Activated CD4-positive, alpha-beta T cell treated with anti-CD3 and anti-CD28 coated beads, Interleukin-2, amount 50 U/mL, for 1 hour (primary cell): ENCODE data around the gene TBX19.
A peak's percentile ranks its signal among the peaks of the same experiment; 100 is the strongest.

ENCODE experiments used
- DNase-seq: peaks from one replicate; pipeline ENCODE4 v3.0.0-alpha.2; 2020

The TBX19 gene

DNA sequence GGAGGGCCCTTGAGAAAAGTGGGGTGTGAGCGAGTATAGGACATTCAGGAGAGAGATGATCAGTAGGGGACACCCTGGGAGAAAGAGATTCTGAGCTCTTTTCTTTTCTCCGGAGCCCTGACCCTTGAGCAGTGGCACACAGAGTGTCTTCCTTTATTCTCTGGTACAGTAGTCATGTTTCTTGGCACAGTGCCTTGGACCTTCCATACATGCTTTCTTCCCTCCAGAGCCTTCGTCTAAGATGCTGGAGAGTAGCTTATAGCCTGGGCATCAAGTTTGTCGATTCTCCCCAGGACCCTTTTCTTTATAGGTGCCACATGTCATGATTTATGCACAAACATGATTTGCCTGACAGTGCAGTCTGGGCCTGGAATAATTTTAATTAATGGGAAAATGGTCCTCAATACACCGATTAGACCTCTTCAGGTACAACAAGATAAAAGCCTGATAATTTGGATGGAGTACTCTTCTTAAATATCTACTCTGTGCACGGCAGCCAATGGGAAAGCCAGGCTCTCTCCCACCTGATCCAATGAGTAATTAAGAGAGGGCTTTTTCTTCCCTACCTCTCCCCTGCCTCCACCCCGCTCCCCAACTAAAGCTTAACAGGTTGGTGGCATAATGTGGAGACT lies at the start of gene TBX19:
TSS of gene TBX19 (plus strand) at position 582 of the 632 bp plus-strand sequence. CDS start 214 bp downstream, outside the sequence.
- DNase-seq = no peak

DNA sequence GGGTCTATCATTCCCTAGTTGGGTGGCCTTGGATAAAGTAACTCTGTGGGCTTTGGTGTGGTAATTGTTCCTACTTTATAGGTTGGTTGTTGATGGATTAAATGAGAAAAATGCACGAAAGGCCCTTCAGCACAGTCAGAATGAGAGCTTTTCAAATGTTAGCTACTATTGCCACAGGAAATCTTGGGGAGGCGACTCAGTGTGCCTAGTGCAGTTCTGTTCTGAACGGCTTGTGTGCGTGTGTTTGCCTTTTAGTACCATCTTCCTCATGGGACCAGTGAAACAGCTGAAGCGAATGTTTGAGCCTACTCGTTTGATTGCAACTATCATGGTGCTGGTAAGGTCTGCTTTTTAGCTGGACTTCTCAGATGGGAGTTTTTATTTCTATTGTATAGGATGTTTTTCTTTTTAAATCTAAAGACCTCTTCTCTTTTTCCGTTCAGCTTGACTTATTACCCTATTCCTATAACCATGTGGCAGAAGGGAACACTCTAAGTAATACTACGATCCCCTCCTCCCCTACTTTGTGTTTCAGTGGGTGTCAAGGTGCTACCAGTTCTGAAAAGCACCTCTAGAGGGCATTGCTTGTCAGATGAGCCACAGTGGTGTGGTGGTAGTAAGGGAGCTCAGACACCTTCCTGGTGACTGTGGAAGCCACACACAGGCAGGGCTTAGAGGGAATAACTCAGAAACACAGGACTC lies 45.7 kb upstream of the TBX19 start:
- peak; percentile 18 for DNase-seq

DNA sequence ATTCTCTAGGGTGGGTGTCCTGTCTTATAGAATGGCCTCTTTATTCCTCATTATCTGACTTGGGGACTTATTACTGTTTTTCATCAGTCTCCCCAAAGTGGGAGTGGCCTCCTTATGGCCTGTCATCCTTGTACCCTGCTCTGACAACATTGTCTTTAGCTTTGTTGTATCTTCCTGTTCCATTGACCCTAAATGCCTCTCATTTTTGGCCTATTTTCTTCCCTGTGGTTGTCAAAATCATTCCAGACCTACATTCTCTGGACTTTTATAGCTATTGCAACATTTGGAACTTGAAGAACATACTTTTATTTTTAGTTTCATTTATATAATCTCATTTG lies 45.2 kb upstream of the TBX19 start:
- no peak for DNase-seq

GRCh38 chr1:168235937-168236336 lies 44.7 kb upstream of the TBX19 start:
- DNase-seq = no peak

DNA sequence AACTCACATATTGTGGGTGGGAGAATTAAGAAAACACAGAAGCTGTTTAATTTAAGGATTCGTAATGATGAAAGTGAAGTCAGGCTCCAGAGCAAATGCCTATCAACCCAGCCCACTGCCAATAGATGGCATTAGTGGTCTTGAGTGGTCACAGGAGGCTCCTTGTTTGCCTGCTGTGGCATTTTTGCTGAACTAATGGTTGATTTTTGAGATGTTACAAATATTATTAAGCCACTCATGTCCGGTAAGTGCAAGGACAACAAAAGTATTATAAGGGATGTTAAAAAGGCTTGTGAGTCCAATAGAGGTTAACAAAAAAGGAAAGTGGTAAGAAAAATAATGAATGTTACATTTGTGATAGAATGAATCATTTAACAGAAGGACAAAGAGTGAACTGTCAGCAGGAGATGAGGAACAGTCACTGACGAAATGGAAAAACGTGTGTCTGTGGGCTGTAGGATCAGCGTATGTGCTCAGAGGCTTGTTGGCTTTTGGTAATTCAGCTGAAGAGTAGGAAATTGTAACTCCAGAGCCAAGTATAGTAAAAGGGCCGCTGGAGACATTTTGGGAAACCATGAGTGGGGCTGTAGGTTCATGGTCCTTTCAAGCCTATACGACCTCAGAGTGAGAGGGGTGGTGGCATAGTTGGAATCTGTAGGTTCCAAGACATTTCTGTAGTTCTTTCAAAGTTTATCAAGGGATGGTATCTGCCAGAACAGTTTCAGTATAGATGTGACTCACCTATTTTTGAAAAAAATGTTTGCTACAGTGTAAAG lies 43.7 kb upstream of the TBX19 start:
- no peak for DNase-seq

- DNase-seq = no peak
These were observed 37.5 kb upstream of the TBX19 start for GRCh38 chr1:168243198-168243597.

GRCh38 chr1:168243636-168244212 lies 37.0 kb upstream of the TBX19 start:
- no peak for DNase-seq

DNA sequence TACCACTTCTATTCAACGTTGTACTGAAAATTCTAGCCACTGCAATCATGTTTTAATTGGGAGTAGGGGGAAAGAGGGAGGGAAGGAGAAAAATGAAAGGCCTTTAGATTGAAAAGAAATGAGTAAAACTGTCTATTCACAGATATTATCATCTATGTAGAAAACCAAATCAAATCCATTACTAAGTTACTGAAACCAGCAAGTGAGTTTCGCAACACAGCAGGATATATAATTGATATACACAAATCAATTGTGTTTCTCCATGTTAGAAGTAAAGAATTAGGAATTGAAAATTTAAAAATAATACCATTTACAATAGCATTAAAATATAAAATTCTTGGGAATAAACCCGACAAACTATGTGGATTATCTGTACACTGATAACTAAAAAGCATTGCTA lies 35.6 kb upstream of the TBX19 start:
- no peak for DNase-seq

DNA sequence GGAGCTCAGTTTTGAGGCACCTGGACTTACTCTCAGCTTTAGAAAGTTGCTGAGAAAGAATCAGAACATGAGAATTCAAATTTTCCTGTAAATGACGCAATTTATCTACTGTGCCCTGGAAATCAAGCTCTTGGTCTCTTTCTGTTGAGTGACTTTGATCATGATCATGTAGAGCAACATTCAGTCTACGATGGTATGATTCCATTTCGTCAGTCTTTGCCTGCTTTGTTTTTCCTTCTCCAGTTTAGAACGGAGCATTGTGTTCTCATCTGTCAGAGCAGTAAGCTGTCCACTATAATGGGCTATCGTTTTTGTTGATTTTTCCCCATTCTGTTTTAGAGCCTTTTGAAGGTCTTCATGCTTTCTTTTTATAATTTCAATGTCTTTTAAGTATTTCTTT lies 34.2 kb upstream of the TBX19 start:
- no peak for DNase-seq

DNA sequence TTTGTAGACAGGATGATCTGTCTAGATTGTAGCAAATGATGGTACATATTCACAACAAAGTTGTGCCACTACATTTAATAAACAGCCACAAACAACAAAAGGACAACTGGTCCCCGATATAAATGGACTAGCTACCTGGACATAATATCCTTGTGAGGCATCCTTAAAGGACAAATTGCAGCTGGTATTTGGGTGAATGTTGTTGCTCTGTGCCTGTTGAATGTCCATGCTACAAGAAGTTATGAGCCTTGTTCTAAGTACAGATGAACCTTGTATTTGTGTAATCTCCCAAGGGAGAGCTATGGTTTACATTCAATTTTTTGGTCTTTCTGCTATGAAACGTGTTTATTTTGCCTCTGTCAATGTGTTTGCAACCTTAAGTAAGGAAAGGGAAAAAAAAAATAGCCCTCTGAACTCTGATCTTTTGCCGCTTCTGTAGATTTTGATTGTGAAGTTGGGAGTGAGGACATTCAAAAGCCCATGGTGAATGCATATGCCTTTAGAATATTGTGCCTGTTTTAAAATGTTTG lies 28.4 kb upstream of the TBX19 start:
- DNase-seq = no peak

GRCh38 chr1:168256164-168256563 lies 24.5 kb upstream of the TBX19 start:
- DNase-seq = no peak

- no peak for DNase-seq
These were observed 23.3 kb upstream of the TBX19 start for GRCh38 chr1:168257397-168257796.

- no peak for DNase-seq
These were observed 21.1 kb upstream of the TBX19 start for GRCh38 chr1:168259567-168259966.

- DNase-seq = no peak
These were observed 20.3 kb upstream of the TBX19 start for GRCh38 chr1:168260393-168260792.

DNA sequence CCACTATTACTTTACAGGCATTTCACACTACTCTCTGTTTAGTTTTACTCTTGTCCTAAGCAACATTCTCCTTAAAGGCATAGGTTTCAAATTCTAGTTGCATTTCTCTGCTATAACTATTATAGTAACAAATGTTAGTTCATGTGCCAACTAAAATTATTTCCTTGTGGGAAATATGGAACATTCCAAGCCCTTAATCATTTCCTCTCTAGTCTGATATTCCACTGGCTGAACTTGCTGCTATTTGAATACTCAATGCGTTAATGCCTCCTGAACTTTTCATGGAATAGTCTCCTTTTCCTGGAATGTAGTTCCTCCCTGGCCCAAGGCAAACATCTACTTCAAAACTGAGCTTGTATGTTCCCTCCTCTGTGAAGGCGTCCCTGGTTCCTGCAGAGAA lies 19.3 kb upstream of the TBX19 start:
- DNase-seq = no peak

- DNase-seq = no peak
These were observed 17.5 kb upstream of the TBX19 start for GRCh38 chr1:168263130-168263529.

- DNase-seq = no peak
These were observed 16.4 kb upstream of the TBX19 start for GRCh38 chr1:168264296-168264695.

- no peak for DNase-seq
These were observed 15.1 kb upstream of the TBX19 start for GRCh38 chr1:168265596-168265995.

DNA sequence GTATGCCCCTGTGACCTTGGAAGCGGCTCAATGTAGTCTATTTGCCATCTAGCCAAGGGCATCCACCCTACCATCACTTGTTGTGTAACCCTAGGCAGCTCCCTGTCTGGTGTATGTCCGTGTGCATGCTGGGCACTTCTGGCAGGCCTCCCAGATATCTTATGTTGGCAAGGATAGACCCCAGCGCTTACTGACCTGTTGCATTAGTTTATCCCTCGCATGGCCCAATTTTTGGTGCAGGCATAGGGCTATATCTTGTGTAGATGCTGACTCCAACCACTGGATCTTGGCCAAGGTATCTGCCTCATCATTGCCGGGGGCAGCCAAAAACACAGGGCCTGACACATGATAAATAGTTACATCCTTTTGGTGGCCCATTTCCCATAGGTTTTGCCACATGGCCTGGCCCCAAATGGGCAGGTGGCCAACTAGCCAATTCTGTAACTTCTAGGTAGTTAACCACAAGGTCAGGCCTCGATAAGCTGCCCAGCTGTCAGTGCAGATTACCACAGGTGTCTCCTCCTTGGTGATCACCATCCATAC lies 14.0 kb upstream of the TBX19 start:
- no peak for DNase-seq

- no peak for DNase-seq
These were observed 9.0 kb upstream of the TBX19 start for GRCh38 chr1:168271636-168272035.

DNA sequence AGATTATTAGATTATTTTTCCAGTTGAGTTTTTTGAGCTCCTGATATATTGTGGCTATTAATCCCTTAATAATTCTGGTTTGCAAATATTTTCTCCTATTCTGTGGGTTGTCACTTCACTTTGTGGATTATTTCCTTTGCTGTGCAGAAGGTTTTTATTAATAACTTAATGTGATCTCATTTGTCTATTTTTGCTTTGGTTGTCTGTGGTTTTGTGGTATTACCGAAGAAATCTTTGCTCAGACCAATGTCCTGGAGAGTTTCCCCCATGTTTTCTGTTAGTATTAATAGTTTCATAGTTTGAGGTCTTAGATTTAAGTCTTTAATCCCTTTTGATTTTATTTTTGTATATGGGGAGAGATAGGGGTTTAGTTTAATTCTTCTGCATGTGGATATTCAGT lies 7.1 kb upstream of the TBX19 start:
- DNase-seq = no peak

GRCh38 chr1:168279253-168279652 lies 1.4 kb upstream of the TBX19 start:
- DNase-seq = no peak

DNA sequence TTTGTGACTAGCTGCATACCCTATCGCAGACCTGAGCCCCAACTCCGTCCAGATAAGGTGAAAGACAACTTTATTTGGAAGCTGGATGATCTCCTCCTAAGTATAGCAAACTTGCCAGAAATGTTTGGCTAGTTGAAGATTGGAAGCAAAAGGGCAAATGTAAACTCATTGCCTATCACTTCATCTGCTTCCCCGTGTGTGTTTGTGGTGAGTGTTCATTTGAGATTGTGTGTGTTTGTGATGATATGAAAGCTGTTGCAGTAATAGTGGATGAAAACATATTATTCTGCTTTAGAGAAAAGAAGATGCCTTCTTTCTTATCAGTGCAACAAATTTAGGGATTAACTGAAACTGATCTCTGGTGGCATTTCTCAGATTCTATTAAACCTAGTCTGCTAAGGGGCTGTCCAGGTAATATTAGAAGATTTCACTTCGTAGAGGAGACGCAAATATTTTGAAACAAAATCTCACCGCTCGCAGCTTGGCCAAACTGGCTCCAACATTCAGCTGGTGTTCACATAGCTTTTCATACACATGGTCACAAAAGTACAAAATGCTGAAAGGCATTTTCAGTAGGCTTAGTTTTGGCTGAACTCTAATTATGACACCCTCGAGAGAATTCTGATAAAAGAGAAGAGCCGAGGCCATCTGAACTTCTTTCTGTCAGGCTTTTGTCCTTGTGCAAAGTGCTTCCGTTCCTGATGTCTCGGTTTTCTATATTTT lies 1.1 kb downstream of the TBX19 start:
- no peak for DNase-seq
